HG02759 (cell line): ENCODE results near the gene COL4A1.

Experiments used
- ATAC-seq: cut with Tn5 transposase; IDR thresholded peaks from one replicate; pipeline ENCODE4 v1.9.1; 2021; ENCODE audit warnings: mild to moderate bottlenecking, moderate library complexity; ENCODE audit not compliant: unreplicated experiment

COL4A1 gene

DNA sequence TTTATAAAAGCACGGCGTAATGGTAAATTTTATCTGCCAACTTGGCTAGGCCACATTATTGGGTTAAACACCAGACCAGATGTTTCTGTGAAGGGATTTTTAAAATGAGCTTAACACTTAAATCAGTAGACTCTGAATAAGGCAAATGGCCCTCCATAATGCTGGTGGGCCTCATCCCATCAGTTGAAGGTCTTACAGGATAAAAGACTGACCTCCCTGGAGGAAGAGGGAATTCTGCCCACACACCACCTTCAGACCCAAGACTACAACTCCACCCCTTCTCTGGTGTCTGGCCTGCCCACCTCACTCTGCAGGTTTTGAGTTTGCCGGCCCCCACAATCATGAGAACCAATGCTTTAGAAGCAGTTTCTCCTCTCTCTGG lies 96.4 kb downstream of the COL4A1 start:
- ATAC-seq: no peak

DNA sequence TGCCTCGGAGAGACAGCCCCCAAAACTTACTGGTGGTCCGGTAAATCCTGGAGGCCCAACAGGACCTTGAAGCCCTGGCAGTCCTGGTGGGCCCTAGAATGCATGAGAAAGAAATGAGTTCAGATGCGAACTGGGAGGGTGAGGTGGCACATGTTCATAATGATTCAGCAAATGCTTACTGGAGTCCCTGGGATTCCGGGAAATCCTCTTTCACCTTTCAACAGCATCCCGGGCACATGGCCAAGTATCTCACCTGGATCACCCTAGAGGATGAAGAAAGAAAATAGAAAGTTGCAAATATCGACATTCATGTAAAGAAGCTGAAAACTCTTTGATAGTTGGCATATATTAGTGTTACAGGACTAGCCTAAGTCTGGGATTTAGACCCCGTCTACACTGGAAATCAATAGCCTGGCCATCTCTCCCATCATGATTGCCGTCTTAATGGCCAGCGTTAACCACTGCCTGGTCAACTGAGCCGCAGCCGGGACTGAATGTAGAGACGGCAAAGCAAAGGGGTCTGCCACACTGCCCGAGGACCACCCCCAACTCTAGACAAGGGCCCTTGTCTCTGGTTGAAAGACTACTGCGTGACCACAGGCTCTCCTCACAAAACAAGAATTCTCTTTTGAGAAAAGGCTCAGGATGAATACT lies 96.9 kb downstream of the COL4A1 start:
- ATAC-seq: no peak

- ATAC-seq: no peak
These were observed 98.8 kb downstream of the COL4A1 start for GRCh38 chr13:110208116-110208515.

DNA sequence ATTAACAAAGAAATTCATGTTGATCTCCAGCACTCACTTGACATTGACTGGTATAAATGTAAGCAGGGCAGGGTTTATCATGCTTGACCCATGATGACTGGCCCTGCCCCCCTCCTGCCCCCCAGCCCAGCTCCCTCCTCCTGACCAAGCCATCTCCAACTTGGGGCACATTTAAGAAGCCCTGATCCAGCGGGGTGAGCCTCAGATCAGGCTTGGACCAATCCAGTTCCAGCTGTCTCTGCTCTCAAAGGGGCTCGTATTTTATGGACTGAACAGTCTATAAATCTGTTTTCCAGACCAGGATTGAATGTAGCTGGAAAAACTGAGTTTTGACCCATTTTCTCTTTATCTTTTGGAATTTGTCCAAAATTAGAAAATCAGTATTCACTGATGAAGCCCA lies 100.0 kb downstream of the COL4A1 start:
- ATAC-seq: no peak

GRCh38 chr13:110206185-110206584 lies 100.8 kb downstream of the COL4A1 start:
- ATAC-seq: no peak

DNA sequence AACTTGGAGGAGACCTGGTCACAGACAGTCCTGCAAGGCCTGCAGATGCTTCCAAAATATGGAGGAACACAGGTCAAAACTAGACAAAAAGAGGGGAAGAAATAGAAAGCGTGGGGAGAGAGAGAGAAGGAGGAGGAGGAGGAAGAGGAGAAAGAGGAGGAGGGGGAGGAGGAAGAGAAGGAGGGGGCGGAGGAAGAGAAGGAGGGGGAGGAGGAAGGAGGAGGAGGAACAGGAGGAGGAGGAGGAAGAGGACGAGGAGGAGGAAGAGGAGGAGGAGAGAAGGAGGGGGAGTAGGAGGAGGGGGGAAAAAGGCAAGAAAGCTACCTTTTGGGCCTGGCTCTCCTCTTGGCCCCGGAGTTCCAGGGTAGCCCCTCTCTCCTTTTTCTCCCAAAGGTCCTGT lies 105.8 kb downstream of the COL4A1 start:
- ATAC-seq: no peak

- ATAC-seq: no peak
These were observed 106.6 kb downstream of the COL4A1 start for GRCh38 chr13:110200276-110200870.

DNA sequence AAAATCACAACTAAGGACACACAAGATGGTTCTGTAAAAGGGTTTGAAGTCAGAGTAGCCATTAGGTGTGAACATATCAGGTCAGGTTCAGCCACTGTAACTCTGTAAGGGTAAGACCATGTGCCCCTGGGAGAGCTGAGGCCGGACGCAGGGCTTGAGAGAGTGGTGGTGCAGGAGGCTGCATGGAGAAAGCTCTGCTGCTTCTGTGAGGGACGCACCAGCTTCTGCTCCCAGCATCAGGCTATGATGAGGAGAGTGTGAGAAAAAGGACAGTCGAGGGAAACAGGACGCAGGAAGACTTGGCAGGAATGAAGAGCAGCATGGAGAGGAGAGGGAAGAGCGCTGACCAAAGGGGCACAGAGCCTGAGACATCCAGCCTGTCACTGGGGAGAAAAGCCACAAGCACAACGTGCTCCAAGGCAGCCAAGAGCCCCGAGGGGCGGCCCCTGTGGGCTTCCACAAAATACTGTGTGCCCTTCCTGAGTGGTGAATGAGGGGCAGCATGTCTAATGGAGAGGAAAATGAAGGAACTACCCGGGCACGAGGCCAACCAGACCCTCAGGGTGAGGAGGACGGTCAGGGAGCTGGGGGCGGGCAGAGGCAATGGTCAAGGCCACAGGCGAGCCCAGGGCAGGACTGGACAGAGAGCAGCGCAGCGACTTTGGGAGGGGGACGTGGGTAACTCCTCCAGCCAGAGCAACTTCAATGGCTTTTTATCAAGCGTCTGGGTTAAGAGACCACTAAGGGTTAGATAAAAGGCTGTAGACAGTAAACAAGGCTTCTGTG lies 107.7 kb downstream of the COL4A1 start:
- no peak for ATAC-seq

- ATAC-seq: no peak
These were observed 109.5 kb downstream of the COL4A1 start for GRCh38 chr13:110197471-110197870.

DNA sequence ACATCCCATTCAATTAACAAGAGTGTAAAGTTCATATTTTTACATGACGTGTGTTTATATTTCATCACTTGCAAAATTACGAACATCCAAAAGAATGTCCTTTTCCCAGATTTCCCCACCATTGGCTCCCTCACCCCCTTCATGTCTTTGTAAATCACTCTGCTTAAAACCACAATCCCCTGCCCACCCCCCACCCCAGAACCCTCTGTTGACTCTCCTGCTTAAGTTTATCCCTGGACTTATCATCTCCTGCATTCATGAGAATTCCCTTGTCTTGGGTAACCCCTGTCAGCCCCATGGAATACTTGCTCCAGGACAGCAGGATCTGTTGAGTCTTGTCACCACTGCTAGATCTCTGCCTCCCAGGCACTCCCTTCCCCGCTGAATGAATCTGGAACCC lies 109.9 kb downstream of the COL4A1 start:
- no peak for ATAC-seq

- no peak for ATAC-seq
These were observed 111.1 kb downstream of the COL4A1 start for GRCh38 chr13:110195547-110196485.

DNA sequence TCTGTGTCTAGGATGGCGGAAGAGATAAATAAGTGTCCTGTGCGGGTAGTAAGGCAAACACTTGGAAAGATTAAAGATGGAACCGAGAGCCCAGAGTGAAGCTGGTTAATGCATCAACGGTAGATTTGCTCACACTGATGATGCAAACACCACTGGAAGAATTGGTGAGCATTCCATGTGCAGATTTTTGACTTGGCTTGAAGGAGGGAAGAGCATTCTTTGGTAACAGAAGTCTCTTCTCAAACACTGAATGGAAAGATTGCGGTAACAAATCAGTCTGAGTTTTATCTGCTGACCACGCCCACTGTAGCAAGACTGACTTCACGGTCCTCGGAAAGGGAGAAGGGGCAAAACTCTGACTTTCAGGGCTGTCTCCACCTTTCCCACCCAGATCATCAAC lies 112.5 kb downstream of the COL4A1 start:
- ATAC-seq: no peak

DNA sequence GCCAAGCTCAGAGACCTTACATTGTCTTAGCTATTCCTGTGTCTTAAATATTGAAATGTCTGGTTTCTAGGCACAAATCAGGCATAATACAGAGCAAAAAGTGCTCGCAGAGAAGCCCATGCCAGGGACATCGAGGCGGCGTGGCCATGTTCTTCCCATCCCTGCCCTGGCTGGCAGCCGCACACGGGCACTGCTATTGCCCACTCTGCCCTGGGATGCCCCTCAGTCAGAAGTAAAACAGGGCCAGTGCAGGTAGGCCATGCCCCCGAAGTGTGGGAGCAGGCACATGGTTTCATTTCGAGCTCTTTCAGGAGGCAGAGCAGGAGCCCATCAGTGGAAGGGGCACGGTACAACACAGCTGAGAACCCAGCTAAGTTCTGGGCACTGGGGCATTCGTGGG lies 113.5 kb downstream of the COL4A1 start:
- ATAC-seq: no peak

DNA sequence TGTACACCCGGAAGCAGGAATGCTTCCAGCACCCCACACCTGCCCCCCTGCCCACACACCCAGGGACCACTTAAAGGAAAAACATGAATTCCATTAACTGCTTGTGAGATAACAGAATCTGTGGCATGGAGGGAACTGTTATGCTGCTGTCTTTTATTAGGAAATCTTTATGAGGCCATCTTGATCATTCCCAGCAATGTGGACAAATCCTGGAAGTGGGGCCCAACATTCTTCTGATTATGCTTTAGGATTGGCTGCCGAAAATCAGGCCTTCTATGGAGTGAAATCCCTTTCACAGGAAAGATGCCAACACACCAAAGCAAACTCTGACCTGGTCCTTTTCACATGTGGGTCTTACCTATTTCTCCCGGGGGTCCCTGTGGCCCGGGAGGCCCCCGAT lies 114.5 kb downstream of the COL4A1 start:
- ATAC-seq: no peak

DNA sequence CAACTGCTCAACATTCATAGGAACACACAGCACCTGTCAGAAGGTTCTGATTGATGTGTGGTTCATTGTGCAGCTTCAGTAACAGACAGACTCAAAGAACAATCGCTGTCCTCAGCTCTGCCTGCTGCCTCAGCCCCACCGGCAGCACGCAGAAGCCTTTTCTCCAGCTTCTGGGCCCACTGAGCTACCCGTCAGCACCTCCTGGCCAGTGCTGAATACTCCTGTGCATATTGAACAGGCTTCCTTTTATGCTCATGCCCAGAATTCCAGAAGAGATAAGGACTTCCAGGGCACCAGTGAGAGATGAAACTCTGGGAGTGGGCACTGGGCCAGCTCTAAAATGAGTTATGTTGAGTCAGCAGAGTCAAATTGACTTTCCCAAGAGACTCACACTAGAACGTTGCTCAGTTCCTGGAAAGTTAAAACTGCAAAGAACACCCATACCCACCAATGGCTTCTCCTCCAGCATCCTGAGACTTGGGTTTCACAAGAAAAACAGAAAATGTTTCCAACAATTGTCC lies 119.3 kb downstream of the COL4A1 start:
- ATAC-seq: no peak

- no peak for ATAC-seq
These were observed 120.6 kb downstream of the COL4A1 start for GRCh38 chr13:110186231-110186855.

DNA sequence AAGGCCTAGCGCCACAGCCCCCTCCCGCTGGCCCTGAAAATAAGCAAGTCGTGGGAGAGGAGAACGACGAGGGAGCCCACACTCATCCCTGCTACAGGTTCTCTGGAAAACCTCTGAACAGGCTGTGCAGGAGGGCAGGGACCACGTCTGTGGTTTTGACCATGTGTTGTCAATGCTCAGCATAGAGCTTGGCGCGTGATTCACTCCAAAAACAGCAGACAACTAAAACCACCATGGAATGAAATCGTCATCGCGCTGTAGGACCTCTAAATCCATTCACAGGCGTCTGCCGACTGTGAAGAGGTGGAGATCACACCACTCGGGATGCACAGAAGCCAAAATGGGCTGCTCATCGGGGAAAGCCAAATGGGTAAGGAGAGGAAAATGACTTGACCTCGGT lies 121.3 kb downstream of the COL4A1 start:
- ATAC-seq: no peak

GRCh38 chr13:110183910-110184309 lies 123.0 kb downstream of the COL4A1 start:
- ATAC-seq: no peak

DNA sequence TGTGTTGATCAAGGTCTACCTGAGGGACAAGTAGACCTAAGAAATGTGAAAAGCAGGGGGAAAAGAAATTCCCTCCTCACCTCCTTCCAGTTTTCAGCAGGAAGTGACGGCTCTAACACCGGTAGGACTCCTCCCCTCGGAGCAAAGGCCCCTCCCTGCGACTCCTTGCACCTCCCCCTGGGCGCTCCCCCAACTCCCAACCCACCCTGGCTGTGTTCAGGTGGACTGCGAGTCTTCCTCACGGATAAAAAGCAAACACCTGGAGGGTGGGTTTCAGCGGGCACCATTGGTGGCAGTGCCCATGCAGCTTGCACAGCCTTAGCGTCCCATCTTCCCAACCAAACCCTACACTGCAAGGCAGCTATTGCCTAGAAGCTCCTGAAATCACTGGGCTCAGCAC lies 124.5 kb downstream of the COL4A1 start:
- ATAC-seq: no peak

GRCh38 chr13:110182003-110182402 lies 125.0 kb downstream of the COL4A1 start:
- no peak for ATAC-seq

GRCh38 chr13:110179857-110180147 lies 127.2 kb downstream of the COL4A1 start:
- ATAC-seq: no peak
